ENCODE measurements around the gene ABCB9.

DNA sequence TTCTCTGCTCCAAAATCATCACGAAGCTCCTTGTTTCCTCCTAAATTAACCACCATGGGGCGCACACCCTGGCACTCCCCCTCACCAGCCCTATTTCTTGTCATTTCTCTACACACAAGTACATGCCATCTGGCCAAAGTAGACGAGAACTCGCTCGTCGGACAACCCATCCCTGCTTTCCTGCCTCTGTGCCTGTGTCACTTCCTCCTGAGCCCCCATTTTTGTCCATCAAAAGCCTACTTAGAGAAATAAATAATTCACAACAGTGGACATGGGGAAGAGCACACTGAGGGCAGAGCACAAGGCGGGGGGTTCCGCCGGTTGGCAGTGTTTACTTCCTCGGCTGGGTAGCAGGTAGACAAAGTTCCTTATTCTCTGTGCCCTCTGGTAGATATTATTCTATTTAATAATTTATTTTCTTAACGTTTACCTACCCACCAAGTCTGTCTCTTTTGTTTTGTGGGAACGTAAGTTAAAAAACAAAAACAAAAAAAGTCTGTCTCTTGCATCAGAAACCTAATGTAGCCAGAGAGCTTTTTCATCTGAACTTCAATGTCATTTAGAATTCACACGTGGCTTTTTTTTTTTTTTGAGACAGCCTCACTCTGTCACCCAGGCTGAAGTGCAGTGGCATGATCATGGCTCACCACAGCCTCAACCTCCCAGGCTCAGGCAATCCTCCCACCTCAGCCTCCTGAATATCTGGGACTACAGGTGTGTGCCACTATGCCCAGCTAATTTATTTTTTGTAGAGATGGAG, 76.3 kb downstream of the ABCB9 start:
- TF ChIP-seq, protein P1, sequence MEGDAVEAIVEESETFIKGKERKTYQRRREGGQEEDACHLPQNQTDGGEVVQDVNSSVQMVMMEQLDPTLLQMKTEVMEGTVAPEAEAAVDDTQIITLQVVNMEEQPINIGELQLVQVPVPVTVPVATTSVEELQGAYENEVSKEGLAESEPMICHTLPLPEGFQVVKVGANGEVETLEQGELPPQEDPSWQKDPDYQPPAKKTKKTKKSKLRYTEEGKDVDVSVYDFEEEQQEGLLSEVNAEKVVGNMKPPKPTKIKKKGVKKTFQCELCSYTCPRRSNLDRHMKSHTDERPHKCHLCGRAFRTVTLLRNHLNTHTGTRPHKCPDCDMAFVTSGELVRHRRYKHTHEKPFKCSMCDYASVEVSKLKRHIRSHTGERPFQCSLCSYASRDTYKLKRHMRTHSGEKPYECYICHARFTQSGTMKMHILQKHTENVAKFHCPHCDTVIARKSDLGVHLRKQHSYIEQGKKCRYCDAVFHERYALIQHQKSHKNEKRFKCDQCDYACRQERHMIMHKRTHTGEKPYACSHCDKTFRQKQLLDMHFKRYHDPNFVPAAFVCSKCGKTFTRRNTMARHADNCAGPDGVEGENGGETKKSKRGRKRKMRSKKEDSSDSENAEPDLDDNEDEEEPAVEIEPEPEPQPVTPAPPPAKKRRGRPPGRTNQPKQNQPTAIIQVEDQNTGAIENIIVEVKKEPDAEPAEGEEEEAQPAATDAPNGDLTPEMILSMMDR (IDR thresholded peaks at IDR 0.05), result no peak
- TF ChIP-seq POLR2A (IDR thresholded peaks at IDR 0.05; ENCODE audit: low read depth) (no peak), EP300 (IDR thresholded peaks at IDR 0.05) (no peak)

All from esophagus muscularis mucosa (tissue), 4 donors.